Anterior cingulate cortex (tissue), 58 donors: ENCODE results near the gene CABP2.
"Not testable (repeated sequence)": the region's sequence is repeated elsewhere in the genome, so short reads cannot be mapped to it uniquely, and the experiment has no call there.

ENCODE experiments used
- DNase-seq, 58 donors: peaks; one replicate each; lab custom pipeline; 2025; lab: John Stamatoyannopoulos, UW

The CABP2 gene

DNA sequence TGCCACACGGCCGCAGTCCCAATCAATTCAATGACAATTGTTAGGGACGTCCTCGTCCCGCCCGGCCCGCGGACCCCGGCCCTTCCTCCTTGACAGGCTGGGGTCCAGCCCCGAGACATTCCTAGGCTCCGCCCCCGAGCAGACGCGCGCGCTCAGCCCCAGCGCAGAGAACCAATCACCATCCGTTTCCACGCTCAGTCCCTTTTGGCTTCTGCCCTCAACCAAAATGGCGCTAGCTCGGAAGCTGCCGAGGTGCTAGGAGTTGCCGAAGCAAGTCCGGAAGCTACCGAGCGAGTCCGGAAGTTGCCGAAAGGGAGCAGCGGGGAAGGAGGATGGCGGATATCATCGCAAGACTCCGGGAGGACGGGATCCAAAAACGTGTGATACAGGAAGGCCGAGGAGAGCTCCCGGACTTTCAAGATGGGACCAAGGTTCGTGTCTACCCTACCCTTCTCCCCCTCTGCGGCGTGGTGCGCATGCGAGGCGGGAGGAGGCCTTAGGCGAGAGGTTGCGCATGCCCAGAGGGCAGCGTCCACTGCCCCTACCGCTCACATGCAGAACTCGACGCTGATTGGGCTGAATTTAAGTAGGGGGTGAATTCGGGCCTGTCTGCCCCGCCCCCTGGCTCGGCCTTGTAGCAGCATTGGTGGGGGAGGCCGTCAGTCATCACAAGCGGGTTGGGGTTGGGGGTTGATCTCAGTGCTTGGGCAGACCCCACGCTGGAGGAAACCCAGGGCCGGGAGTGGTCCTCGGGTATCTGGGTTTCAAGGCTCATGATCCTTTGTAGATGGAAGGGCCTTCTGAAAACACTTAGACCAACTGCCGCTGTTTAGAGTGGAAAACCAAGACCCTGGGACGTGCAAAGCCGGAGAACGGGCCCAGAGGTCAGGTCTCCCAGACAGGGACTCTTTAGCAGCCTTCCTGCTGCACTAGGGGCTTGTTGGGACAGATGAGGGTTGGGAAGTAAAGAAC lies 40.1 kb downstream of the CABP2 start, which contains the start of gene AIP:
TSS of gene AIP (plus strand) at position 200 of the 972 bp plus-strand sequence. CDS start at position 333, 133 bp downstream.
- peak; percentile 89 to 100 (median 97) for DNase-seq

DNA sequence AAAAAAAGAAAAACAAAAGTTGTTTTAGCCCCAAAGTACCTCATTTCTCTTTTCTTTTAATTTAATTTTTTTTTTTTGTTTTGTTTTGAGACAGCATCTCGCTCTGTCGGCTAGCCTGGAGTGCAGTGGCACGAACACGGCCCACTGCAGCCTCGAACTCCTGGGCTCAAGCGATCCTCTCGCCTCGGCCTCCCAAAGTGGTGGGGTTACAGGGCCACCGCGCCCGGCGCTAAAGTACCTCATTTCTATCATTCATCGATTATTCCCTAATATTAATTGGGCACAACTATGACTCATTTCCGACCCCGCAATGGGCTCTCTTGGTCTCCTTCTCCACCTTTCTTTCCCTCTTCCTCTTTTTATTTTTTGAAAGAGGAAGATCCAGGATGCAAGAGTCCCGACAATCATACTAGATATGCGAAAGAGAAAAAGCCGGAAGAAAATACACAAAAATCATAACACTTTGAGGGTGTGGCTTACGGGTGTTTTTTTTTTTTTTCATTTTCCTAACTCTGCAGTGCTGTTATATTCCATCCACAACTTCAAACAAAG lies 40.9 kb downstream of the CABP2 start:
- no peak for DNase-seq

DNA sequence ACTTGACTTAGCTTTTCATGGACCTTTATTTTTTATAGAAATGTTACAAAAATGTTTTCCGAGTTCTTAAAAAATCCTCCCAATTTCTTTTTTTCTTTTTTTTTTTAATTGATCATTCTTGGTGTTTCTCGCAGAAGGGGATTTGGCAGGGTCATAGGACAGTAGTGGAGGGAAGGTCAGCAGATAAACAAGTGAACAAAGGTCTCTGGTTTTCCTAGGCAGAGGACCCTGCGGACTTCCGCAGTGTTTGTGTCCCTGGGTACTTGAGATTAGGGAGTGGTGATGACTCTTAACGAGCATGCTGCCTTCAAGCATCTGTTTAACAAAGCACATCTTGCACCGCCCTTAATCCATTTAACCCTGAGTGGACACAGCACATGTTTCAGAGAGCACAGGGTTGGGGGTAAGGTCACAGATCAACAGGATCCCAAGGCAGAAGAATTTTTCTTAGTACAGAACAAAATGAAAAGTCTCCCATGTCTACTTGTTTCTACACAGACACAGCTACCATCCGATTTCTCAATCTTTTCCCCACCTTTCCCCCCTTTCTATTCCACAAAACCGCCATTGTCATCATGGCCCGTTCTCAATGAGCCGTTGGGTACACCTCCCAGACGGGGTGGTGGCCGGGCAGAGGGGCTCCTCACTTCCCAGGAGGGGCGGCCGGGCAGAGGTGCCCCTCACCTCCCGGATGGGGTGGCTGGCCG lies 45.7 kb downstream of the CABP2 start:
- not testable (repeated sequence) for DNase-seq

DNA sequence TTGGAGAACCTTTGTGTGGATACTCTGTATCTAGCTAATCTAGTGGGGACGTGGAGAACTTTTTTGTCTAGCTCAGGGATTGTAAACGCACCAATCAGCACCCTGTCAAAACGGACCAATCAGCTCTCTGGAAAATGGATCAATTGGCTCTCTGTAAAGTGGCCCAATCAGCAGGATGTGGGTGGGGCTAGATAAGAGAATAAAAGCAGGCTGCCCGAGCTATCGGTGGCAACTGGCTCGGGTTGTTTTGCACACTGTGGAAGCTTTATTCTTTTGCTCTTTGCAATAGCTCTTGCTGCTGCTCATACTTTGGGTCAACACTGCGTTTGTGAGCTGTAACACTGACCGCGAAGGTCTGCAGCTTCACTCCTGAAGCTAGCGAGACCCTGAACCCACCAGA lies 46.6 kb downstream of the CABP2 start:
- DNase-seq, result not testable (repeated sequence)

DNA sequence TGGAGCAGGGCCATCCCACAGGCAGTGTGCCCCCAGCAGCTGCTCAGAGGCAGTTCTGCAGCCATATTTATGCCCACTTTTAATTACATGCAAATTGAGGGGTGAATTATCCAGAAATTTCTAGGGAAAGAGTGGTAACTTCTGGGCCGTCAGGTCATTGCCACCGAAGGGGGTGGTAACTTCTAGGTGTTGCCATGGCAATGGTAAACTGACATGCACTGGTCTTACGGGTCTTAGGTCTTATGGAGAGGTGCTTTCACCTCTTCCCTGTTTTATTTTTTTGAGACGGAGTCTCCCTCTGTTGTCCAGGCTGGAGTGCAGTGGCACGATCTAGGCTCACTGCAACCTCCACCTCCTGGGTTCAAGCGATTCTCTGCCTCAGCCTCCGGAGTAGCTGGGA lies 50.4 kb downstream of the CABP2 start:
- DNase-seq, result no peak

DNA sequence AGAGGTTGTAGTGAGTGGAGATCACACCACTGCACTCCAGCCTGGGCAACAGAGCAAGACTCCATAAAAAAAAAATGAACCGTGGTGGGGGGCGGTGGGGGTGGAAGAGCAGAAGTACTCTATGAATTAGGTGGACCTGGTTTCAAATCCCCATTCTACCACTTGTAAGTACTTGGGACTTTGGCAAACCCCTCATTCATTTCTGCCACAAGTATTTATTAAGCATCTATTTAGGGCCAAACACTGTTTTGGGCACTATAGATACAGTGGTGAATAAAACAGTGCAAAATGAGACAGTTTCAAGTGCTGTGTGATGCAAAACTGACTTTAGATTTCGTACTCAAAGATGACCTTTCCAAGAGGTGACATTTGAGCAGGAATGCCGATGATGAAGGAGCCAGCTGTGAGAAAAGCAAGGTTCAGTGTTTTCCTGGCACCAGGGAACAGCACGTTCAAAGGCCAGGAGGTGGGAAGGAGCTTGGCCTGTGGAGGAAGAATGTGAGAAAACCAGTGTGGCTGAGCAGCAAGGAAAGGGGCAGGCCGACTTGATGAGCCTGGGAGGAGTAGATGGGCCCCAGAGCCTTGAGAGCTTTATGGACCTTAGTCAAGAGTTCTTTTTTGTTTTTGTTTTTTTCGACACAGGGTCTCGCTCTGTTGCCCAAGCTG lies 52.8 kb downstream of the CABP2 start:
- no peak for DNase-seq

DNA sequence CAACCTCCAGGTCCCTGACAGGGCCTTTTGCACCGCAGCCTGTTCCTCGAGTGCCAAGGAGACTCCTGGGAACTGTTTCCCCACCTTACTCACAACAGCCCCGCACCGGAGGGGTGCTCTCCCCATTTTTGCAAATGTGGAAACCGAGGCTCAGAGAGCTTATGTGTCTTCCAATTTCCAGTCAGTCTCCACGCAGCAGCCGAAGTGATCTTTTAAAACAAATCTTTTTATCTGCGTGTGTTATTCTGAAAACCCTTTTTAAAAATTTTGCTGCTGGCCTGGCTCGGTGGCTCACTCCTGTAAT lies 53.8 kb downstream of the CABP2 start:
- DNase-seq, result no peak
